ENCODE results near the gene PRKCH.
A peak's percentile ranks its signal among the peaks of the same experiment; 100 is the strongest.

PRKCH gene

GRCh38 chr14:61365667-61366212, 44.4 kb downstream of the PRKCH start:
- no peak for DNase-seq (ENCODE audit: low read depth)

- DNase-seq (ENCODE audit: low read depth): no peak
Observed at GRCh38 chr14:61368114-61368710, 46.8 kb downstream of the PRKCH start.

- DNase-seq (ENCODE audit: low read depth): no peak
Observed at GRCh38 chr14:61368781-61369453, 47.5 kb downstream of the PRKCH start.

GRCh38 chr14:61369454-61369810, 48.1 kb downstream of the PRKCH start:
- DNase-seq (ENCODE audit: low read depth): peak; percentile 5

GRCh38 chr14:61372379-61372778, 51.0 kb downstream of the PRKCH start:
- no peak for DNase-seq (ENCODE audit: low read depth)

- DNase-seq (ENCODE audit: low read depth): no peak
Observed at GRCh38 chr14:61372842-61373555, 51.6 kb downstream of the PRKCH start.

GRCh38 chr14:61374284-61374683, 52.9 kb downstream of the PRKCH start:
- DNase-seq (ENCODE audit: low read depth): no peak

GRCh38 chr14:61375218-61375617, 53.8 kb downstream of the PRKCH start:
- no peak for DNase-seq (ENCODE audit: low read depth)

- DNase-seq (ENCODE audit: low read depth): no peak
Observed at GRCh38 chr14:61376314-61376713, 54.9 kb downstream of the PRKCH start.

GRCh38 chr14:61377749-61378148, 56.4 kb downstream of the PRKCH start:
- DNase-seq (ENCODE audit: low read depth): no peak

- no peak for DNase-seq (ENCODE audit: low read depth)
Observed at GRCh38 chr14:61379639-61380184, 58.3 kb downstream of the PRKCH start.

- no peak for DNase-seq (ENCODE audit: low read depth)
Observed at GRCh38 chr14:61380984-61381383, 59.6 kb downstream of the PRKCH start.

GRCh38 chr14:61381553-61381952, 60.2 kb downstream of the PRKCH start:
- no peak for DNase-seq (ENCODE audit: low read depth)

- DNase-seq (ENCODE audit: low read depth): no peak
Observed at GRCh38 chr14:61382842-61383241, 61.5 kb downstream of the PRKCH start.

- DNase-seq (ENCODE audit: low read depth): no peak
Observed at GRCh38 chr14:61385002-61385685, 63.8 kb downstream of the PRKCH start.

- no peak for DNase-seq (ENCODE audit: low read depth)
Observed at GRCh38 chr14:61386173-61386772, 64.9 kb downstream of the PRKCH start.

GRCh38 chr14:61387076-61387475, 65.7 kb downstream of the PRKCH start:
- no peak for DNase-seq (ENCODE audit: low read depth)

GRCh38 chr14:61388173-61388975, 67.0 kb downstream of the PRKCH start:
- DNase-seq (ENCODE audit: low read depth): peak; percentile 5

- DNase-seq (ENCODE audit: low read depth): no peak
Observed at GRCh38 chr14:61388976-61389576, 67.7 kb downstream of the PRKCH start.

- DNase-seq (ENCODE audit: low read depth): no peak
Observed at GRCh38 chr14:61391119-61391518, 69.7 kb downstream of the PRKCH start.

- no peak for DNase-seq (ENCODE audit: low read depth)
Observed at GRCh38 chr14:61392297-61392696, 70.9 kb downstream of the PRKCH start.
